Activated T-cell treated with anti-CD3 and anti-CD28 coated beads, Interleukin-2, amount 50 U/mL, for 24 hours (primary cell): ENCODE data around the gene LPIN1.
"Not testable (repeated sequence)": the region's sequence is repeated elsewhere in the genome, so short reads cannot be mapped to it uniquely, and the experiment has no call there.

ENCODE experiments used
- DNase-seq: peaks from one replicate; pipeline ENCODE4 v3.0.0-alpha.2; 2020
- H3K27ac Mint-ChIP-seq: 2 replicates; pipeline ENCODE4 v1.8.0; 2020; ENCODE audit warnings: mild to moderate bottlenecking, mixed read lengths
- H3K27me3 Mint-ChIP-seq: 2 replicates; pipeline ENCODE4 v1.8.0; 2020; ENCODE audit warnings: mixed read lengths
- H3K36me3 Mint-ChIP-seq: 2 replicates; pipeline ENCODE4 v1.8.0; 2020; ENCODE audit warnings: low read depth, mixed read lengths
- H3K4me1 Mint-ChIP-seq: 2 replicates; pipeline ENCODE4 v1.8.0; 2020; ENCODE audit warnings: low read depth, mixed read lengths
- H3K4me3 Mint-ChIP-seq: 2 replicates; pipeline ENCODE4 v1.8.0; 2020; ENCODE audit warnings: mild to moderate bottlenecking, moderate library complexity, mixed read lengths
- H3K9me3 Mint-ChIP-seq: 2 replicates; pipeline ENCODE4 v1.8.0; 2020; ENCODE audit warnings: mixed read lengths

Gene LPIN1

DNA sequence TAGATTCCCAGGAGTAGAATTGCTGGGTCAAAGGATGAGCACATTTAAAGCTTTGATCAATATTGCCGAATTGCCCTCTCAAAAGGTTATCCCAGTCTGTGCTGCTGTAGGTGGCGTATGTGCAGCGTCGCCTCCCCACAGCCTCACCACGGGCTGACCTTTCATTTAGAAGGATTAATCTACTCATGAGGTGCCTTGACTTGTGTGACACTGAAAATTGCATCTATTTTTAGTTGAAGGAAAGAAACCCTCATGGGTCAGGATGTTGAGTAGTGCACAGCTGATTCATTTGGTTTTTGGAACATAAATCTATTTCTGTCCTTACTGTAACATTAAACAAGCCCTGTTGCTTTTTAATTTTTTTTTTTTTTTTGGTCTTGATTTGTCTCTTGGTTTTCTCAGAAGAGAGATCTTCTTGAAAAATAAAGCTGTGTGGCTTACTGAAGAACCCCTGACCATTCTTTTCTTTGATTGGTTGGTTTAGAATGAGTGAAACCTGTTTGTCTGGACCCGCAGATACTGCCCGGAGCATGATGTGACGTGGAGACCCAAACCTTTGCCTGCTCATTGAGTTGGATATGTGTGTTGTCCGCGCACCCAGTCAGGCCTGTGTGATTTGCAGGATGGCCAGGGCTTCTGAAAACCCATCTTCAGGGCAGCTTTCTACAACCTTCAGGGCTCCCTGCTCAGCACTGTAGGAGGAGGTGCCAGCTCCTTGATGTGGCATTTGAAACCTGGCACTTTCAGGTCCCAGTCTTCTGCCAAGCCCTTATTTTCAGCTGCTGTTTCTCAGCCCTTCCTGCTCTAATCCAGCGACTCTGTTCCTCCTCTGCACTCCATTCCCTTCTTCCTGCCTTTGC, 61.0 kb downstream of the LPIN1 start:
- peaks cover 97% of the 10 kb centered on the region for H3K36me3 Mint-ChIP-seq
- DNase-seq = no peak
- H3K4me1 Mint-ChIP-seq = peaks cover 22% of the 10 kb centered on the region
- no peak overlapping the region for H3K4me3 Mint-ChIP-seq
- no peaks in the 10 kb centered on the region for H3K27me3 Mint-ChIP-seq
- peak overlapping the region; percentile 76 for H3K27ac Mint-ChIP-seq
- H3K9me3 Mint-ChIP-seq = no peaks in the 10 kb centered on the region

DNA sequence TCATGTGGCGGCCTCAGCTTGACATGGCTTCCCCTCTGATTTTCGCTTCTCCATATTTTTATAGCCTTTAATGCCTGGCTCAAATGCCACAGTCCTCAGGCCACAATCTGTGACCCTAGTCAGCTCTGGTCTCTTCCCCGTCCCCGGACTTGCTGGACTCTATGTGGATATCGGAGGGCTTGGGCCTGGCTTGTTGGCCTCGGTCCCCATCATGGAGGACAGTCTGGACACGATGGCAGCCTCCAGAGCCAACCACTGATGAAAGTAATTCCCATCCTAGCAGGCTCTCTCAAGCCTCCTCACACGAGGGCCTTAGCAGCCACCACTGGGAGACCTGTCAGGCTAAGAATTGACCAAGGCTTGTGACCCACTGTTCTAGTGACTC, 61.6 kb downstream of the LPIN1 start:
- H3K4me3 Mint-ChIP-seq = no peak overlapping the region
- no peaks in the 10 kb centered on the region for H3K9me3 Mint-ChIP-seq
- peaks cover 97% of the 10 kb centered on the region for H3K36me3 Mint-ChIP-seq
- no peak for DNase-seq
- H3K4me1 Mint-ChIP-seq = peaks cover 22% of the 10 kb centered on the region
- H3K27me3 Mint-ChIP-seq = no peaks in the 10 kb centered on the region
- peak overlapping the region; percentile 76 for H3K27ac Mint-ChIP-seq

DNA sequence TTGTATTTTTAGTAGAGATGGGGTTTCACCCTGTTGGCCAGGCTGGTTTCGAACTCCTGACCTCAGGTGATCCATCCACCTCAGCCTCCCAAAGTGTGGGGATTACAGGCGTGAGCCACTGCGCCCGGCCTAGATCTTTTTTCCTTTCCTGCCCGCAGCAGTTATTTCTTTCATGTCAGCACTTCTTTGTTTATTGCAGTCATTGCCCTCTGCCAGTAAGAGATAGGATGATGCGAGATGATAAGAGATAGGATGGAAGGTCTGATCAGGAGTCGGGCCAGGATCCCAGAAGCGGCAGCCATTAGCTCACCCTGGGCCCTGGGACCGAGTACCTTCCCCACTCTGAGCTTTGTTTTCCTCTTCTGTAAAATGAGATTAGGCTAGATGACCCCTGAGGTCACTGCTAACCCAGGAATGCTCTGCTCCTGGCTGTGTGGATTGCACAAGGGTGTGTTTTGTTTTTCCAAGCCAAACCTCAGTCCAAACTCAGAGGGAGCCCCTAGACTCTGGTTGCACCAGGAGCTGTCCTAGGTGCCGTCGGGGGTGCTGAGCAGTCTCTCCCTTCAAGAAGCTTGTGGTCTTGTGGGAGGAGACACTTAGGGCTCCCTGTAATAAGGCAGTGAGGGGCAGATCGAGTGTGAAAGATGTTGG, 63.3 kb downstream of the LPIN1 start:
- H3K27me3 Mint-ChIP-seq = no peaks in the 10 kb centered on the region
- peaks cover 97% of the 10 kb centered on the region for H3K36me3 Mint-ChIP-seq
- no peak overlapping the region for H3K4me3 Mint-ChIP-seq
- DNase-seq = no peak
- no peaks in the 10 kb centered on the region for H3K9me3 Mint-ChIP-seq
- peaks cover 22% of the 10 kb centered on the region for H3K4me1 Mint-ChIP-seq
- H3K27ac Mint-ChIP-seq = peak overlapping the region; percentile 13

DNA sequence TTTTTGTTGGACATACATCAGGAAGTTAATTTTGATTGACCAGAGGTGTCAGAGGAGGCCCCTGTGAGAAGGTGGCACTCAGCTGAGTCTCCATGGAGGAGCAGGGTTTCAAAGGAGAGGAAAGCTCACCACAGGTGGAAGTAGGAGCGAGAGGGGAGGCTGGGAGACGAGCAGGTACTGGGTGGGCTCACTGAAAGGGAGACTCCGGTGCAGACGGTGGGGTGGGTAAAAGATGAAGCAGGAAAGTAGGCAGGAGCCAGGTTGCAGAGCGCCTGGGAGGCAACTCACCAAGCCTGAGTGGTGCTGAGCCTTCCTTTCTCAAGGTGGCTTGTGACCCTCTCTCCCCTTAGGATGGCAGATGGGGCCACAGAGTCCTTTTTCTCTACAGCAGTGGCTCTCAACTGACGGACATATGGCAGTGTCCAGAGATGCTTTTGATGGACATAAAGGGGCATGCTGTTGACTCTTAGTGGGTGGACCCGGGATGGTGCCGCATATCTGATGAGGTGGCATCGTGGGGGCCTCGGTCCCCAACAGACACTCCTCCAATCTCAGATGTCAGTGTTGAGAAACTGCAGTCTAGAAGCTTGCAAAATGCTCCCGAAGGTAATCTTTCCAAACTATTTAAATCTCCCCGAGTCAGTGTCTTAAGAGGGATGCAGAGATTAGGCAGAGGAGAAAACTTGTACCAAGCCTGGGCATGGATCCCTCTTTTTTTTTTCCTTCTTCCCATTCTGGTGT, 64.0 kb downstream of the LPIN1 start:
- Mint-ChIP-seq H3K27ac (peak overlapping the region; percentile 13), H3K27me3 (no peaks in the 10 kb centered on the region), H3K4me3 (no peak overlapping the region), H3K4me1 (peaks cover 22% of the 10 kb centered on the region), H3K9me3 (no peaks in the 10 kb centered on the region), H3K36me3 (peaks cover 97% of the 10 kb centered on the region)
- no peak for DNase-seq

DNA sequence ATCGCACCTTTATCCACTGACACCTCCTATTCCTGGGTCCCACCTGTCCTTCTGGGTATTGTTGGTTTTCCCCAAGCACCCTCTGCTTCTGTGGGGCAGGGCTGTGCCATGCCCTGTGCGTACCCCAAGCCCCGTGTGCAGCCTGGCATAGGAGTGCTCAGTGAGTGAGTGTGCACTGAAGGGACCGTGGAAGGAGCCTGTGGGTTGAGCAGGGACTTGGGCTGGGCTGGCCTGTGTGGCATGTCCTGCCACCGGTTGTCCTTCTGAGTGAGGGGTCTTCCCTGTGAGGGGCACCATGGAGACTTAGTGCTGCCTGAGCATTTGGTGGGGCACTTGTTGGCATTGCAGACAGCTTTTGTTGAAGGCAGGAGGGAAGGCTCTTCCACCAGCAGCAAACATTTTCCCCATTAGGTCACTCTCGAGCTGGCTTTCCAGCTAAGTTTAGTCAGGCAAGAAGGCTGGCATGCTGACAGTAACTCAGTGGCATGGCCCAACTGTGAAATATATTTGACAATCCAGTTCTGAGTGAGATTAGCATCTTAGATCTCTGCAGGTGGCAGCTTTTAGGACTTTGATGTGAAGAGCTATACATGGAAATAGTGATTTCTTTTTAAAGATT, 64.7 kb downstream of the LPIN1 start:
- no peak for DNase-seq
- Mint-ChIP-seq H3K9me3 (no peaks in the 10 kb centered on the region), H3K27me3 (no peaks in the 10 kb centered on the region), H3K27ac (no peak overlapping the region), H3K4me1 (peaks cover 17% of the 10 kb centered on the region), H3K4me3 (no peak overlapping the region), H3K36me3 (peaks cover 97% of the 10 kb centered on the region)

DNA sequence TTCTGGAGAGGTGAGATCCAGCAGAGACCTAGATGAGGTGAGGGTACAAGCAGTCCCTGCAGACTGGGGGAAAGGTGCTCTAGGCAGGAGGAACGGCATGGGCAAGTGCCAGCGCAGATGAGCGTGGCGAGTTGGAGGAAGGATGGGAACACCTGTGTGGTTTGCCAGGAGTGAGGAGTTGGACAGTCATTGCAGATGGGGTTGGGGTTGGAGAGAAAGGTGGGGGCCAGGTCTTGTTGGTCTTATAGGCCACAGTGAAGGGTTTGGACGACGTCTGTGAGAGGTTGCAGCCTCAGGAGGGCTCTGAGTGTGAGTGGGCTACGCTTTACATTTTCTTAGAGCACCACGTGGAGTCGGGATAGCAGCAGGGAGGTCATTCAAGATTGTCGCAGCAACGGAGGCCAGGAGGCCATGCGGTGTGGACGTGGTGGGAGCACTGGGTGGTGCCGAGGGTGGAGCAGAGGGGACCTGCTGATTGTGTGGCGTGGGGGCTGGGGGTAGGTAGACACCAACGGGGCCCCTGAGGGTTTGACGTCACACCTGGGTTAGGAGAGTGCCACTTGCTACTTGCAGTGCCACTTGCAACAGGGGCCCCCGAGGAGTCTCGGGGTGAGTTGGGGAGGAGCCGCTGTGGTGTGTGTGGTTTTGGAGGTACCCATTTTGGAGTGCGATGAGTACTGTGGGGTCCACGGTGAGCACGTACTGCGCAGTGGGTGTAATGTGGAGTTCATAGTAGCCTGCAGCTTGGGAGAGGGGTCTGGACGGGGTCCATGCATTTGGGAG, 66.2 kb downstream of the LPIN1 start:
- H3K36me3 Mint-ChIP-seq = peaks cover 96% of the 10 kb centered on the region
- no peak overlapping the region for H3K4me3 Mint-ChIP-seq
- peaks cover 6% of the 10 kb centered on the region for H3K4me1 Mint-ChIP-seq
- H3K27me3 Mint-ChIP-seq = no peaks in the 10 kb centered on the region
- no peak for DNase-seq
- H3K9me3 Mint-ChIP-seq = no peaks in the 10 kb centered on the region
- peak overlapping the region; percentile 60 for H3K27ac Mint-ChIP-seq

DNA sequence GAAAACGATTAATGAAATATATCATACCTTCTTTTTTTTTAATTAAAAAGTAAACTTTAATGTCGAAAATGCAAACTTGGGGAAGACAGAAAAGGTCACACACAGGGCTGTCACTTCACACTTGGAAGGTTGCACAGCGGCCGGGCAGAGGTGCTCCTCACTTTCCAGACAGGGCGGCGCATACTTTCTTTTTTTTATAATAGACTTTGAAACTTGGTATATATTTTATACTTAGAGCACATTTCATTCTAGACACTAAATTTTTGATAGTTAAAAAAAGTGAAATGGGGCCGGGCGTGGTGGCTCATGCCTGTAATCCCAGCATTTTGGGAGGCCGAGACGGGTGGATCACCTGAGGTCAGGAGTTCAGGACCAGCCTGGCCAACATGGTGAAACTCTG, 66.9 kb downstream of the LPIN1 start:
- not testable (repeated sequence) for H3K27ac Mint-ChIP-seq, H3K9me3 Mint-ChIP-seq, H3K4me3 Mint-ChIP-seq, H3K27me3 Mint-ChIP-seq, H3K4me1 Mint-ChIP-seq, DNase-seq
- peaks cover 92% of the 10 kb centered on the region for H3K36me3 Mint-ChIP-seq

DNA sequence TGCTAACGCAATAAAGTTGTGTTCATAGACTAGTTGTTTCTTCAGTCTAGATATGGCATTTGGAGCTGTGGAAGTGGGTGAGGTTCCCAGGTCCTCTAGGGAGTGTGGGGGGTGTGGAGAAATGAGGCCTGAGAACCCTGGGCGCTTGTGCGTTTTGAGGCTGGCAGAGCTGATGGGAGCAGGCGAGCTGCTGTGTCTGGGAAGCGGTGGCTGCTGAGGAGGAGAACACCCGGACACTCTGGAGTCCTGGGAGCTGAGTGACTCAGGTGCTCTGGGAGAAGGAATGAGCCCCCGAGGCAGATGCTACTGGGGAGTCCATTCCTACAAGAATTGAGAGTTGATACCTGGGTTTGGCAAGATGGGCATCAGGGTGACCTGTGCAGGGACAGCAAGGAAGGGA, 67.5 kb downstream of the LPIN1 start:
- Mint-ChIP-seq H3K9me3 (no peaks in the 10 kb centered on the region), H3K27ac (no peak overlapping the region), H3K36me3 (peaks cover 87% of the 10 kb centered on the region), H3K4me3 (no peak overlapping the region), H3K4me1 (no peaks in the 10 kb centered on the region), H3K27me3 (no peaks in the 10 kb centered on the region)
- DNase-seq = no peak

DNA sequence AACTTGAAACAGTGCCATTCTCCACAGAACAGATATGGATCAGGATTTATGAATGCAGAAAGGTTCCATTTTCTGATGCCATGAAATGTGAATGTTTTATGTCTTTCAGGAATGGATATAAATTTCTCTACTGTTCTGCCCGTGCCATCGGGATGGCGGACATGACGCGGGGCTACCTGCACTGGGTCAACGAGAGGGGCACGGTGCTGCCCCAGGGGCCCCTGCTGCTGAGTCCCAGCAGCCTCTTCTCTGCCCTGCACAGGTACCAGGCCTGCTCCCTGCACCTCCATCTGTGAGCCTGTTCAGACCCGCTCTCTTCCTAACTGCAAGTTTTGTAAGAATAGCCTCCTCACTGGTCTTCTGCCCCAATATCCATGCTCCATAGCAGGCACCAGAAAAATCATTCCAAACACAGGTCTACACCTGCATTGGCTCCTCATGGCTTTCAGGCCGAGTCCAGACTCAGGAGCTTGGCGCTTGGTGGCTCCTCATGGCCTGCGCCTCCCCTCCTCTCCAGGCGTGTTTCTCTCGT, 68.6 kb downstream of the LPIN1 start:
- Mint-ChIP-seq H3K27me3 (no peaks in the 10 kb centered on the region), H3K4me1 (no peaks in the 10 kb centered on the region), H3K36me3 (peaks cover 87% of the 10 kb centered on the region), H3K27ac (no peak overlapping the region), H3K9me3 (no peaks in the 10 kb centered on the region), H3K4me3 (no peak overlapping the region)
- DNase-seq = no peak

DNA sequence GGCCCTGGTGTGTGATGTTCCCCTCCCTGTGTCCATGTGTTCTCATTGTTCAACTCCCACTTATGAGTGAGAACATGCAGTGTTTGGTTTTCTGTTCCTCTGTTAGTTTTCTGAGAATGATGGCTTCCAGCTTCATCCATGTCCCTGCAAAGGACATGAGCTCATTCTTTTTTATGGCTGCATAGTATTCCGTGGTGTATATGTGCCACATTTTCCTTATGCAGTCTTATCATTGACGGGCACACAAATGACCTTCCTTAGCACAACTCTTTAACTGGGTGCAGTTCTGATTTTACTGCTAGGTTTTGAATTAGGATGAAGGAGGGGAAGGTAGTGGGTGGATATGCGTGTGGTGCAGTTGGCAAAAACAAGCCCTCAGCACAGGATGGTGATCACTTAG, 70.5 kb downstream of the LPIN1 start:
- peaks cover 90% of the 10 kb centered on the region for H3K36me3 Mint-ChIP-seq
- not testable (repeated sequence) for H3K27ac Mint-ChIP-seq, H3K4me3 Mint-ChIP-seq, H3K9me3 Mint-ChIP-seq, H3K27me3 Mint-ChIP-seq, H3K4me1 Mint-ChIP-seq, DNase-seq

DNA sequence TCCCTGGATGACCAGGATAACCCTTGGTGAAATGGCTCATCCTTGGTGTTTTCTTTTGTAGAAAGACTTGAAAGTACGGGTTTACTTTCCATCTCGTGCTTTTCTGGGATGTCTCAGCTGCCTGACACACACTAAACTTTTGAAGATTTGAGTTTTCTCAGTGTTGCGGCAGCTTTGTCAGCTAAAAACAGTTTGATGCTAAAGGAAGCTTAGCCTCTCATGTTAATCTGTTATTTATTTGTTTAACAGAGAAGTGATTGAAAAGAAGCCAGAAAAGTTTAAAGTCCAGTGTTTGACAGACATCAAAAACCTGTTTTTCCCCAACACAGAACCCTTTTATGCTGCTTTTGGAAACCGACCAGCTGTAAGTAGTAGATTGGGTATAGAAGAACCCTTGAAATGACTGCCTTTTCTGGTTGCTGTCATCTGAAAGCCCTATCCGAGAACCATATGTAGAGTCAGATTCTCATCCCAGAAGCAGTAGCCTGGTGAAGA, 72.8 kb downstream of the LPIN1 start:
- Mint-ChIP-seq H3K27me3 (no peaks in the 10 kb centered on the region), H3K4me3 (no peak overlapping the region), H3K36me3 (peaks cover 89% of the 10 kb centered on the region), H3K4me1 (no peaks in the 10 kb centered on the region), H3K9me3 (no peaks in the 10 kb centered on the region), H3K27ac (no peak overlapping the region)
- no peak for DNase-seq

DNA sequence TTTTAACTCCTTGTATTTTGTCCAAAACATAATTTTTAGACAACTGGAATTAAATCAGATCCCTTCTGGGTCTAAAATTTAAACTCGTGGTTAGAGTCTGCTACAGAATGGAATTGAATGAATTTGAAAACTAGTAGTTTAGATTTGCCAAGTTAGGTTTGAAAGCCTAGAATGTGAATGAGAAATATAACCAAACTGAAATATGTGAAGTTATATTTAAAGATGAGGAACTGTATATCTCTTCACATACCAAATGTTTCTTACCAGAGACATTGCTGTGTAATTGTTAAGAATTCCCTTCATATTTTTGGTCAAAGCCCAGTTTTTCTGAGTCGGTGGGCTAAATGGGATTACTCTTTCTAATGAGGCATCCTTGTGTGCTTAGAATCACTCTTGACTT, 74.2 kb downstream of the LPIN1 start:
- Mint-ChIP-seq H3K27ac (no peak overlapping the region), H3K9me3 (no peaks in the 10 kb centered on the region), H3K4me1 (no peaks in the 10 kb centered on the region), H3K36me3 (peaks cover 89% of the 10 kb centered on the region), H3K27me3 (no peaks in the 10 kb centered on the region), H3K4me3 (no peak overlapping the region)
- no peak for DNase-seq

DNA sequence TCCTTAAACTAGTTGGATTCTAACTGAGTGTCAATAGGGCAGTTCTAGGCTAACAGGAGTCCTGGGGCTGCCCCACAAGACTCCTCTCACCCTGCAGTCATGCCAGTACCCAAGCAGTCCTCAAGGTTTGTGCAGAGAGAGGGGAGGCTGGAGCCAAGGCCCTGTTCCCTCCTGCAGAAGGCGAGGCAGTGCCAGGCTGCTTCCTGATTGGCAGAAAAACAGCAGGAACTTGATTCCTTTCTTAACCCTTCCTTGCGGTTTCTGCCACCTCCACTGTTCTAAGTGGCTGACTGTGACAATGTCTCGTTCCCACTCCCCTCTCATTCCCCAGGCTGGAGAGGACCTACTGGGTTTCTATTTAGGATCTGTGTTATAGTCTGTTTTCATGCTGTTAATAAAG, 75.3 kb downstream of the LPIN1 start:
- no peak overlapping the region for H3K4me3 Mint-ChIP-seq
- H3K4me1 Mint-ChIP-seq = peaks cover under 1% of the 10 kb centered on the region
- H3K9me3 Mint-ChIP-seq = no peaks in the 10 kb centered on the region
- no peak overlapping the region for H3K27ac Mint-ChIP-seq
- peaks cover 90% of the 10 kb centered on the region for H3K36me3 Mint-ChIP-seq
- no peaks in the 10 kb centered on the region for H3K27me3 Mint-ChIP-seq
- DNase-seq = no peak

DNA sequence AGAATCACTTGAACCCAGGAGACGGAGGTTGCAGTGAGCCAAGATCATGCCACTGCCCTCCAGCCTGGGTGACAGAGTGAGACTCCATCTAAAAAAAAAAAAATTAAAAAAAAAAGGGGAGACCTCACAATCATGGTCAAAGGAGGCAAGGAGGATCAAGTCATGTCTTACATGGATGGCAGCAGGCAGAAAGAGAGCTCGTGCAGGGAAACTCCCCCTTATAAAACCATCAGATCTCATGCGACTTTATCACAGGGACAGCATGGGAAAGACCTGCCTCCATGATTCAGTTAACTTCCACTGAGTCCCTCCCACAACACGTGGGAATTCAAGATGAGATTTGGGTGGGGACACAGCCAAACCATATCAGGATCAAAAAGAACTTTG, 75.9 kb downstream of the LPIN1 start:
- H3K4me1 Mint-ChIP-seq, DNase-seq, H3K9me3 Mint-ChIP-seq, H3K27ac Mint-ChIP-seq, H3K4me3 Mint-ChIP-seq, H3K27me3 Mint-ChIP-seq: not testable (repeated sequence)
- peaks cover 90% of the 10 kb centered on the region for H3K36me3 Mint-ChIP-seq
